Esophagus squamous epithelium (tissue), 4 donors: ENCODE measurements around the gene ADPRHL1.

Experiments used
- POLR2A ChIP-seq, 4 donors: fragments of 450-650 bp; IDR thresholded peaks; one replicate each; pipeline ENCODE4 v1.6.1; 2017; ENCODE audit warnings: antibody characterized with exemption in 4 of 4, mild to moderate bottlenecking in 4 of 4, moderate library complexity in 3 of 4
- TF ChIP-seq, protein P1 (sequence below), 6 experiments: fragments of 450-650 bp in 4 of 6; fragments of 200-600 bp in 2 of 6; sonication (generic) in 2 of 6; IDR thresholded peaks; one replicate each; pipeline ENCODE4 v1.5.1; 2016 to 2019; ENCODE audit warnings: antibody characterized with exemption in 6 of 6, mild to moderate bottlenecking in 4 of 6, moderate library complexity in 4 of 6

DNA sequence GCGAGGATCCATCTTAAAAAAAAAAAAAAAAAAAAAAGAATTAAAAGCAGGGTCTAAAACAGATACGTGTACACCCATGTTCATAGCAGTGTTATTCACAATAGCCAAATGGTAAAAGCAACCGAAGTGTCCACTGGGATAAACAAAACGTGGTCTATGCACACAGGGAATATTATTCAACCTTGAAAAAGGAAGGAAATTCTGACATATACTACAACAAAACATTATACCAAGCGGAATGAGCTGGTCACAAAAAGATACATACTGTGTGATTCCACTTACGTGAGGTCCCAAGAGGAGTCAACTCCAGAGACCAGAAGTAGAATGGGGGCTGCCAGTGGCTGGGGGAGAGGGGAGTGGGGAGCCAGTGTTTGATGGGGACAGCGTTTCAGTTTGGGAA lies 14.7 kb upstream of the ADPRHL1 start:
- no peak for TF ChIP-seq POLR2A (IDR thresholded peaks at IDR 0.05)
- TF ChIP-seq, protein P1, sequence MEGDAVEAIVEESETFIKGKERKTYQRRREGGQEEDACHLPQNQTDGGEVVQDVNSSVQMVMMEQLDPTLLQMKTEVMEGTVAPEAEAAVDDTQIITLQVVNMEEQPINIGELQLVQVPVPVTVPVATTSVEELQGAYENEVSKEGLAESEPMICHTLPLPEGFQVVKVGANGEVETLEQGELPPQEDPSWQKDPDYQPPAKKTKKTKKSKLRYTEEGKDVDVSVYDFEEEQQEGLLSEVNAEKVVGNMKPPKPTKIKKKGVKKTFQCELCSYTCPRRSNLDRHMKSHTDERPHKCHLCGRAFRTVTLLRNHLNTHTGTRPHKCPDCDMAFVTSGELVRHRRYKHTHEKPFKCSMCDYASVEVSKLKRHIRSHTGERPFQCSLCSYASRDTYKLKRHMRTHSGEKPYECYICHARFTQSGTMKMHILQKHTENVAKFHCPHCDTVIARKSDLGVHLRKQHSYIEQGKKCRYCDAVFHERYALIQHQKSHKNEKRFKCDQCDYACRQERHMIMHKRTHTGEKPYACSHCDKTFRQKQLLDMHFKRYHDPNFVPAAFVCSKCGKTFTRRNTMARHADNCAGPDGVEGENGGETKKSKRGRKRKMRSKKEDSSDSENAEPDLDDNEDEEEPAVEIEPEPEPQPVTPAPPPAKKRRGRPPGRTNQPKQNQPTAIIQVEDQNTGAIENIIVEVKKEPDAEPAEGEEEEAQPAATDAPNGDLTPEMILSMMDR (IDR thresholded peaks at IDR 0.05) = no peak
